GM23338 (cell line): ENCODE data around the gene GDF7. TPM values are rescaled to one million over a fixed set of nuclear protein-coding genes. Genes with fewer than 3 reads are reported as not detected.

ENCODE experiments used
- ATAC-seq: fragments of 200-7000 bp; cut with Tn5 transposase; 3 replicates; pipeline ENCODE4 v1.9.1; 2020
- DNase-seq: peaks from one replicate; pipeline ENCODE4 v3.0.0-alpha.2; 2015; ENCODE audit warnings: low spot score
- H2AFZ ChIP-seq: fragments of 200-600 bp; sonication (generic); 2 replicates; pipeline ENCODE4 v1.8.0; 2016; ENCODE audit warnings: antibody characterized with exemption, mild to moderate bottlenecking, moderate library complexity
- H3F3A ChIP-seq: fragments of 200-600 bp; sonication (generic); replicated peaks from 2 replicates; pipeline ENCODE4 v1.8.0; 2017; ENCODE audit warnings: antibody characterized with exemption, mixed run types, low read depth
- H3K27ac ChIP-seq: fragments of 200-600 bp; sonication (generic); 2 replicates; pipeline ENCODE4 v1.6.1; 2016; ENCODE audit warnings: low read depth
- H3K27me3 ChIP-seq: fragments of 200-600 bp; sonication (generic); 2 replicates; pipeline ENCODE4 v1.8.0; 2016; ENCODE audit warnings: mild to moderate bottlenecking, mixed run types, moderate library complexity; ENCODE audit not compliant: insufficient read depth
- H3K36me3 ChIP-seq: fragments of 200-600 bp; sonication (generic); 2 replicates; pipeline ENCODE4 v1.8.0; 2016; ENCODE audit warnings: mild to moderate bottlenecking; ENCODE audit not compliant: insufficient read depth
- H3K4me1 ChIP-seq: fragments of 200-600 bp; sonication (generic); 2 replicates; pipeline ENCODE4 v1.8.0; 2016; ENCODE audit warnings: mild to moderate bottlenecking, moderate library complexity; ENCODE audit not compliant: insufficient read depth
- H3K4me2 ChIP-seq: fragments of 200-600 bp; sonication (generic); 2 replicates; pipeline ENCODE4 v1.7.1; 2017; ENCODE audit warnings: mixed run types
- H3K4me3 ChIP-seq: fragments of 200-600 bp; sonication (generic); 2 replicates; pipeline ENCODE4 v1.6.1; 2016; ENCODE audit warnings: mixed run types
- H3K79me2 ChIP-seq: fragments of 200-600 bp; sonication (generic); replicated peaks from 2 replicates; pipeline ENCODE4 v1.8.0; 2017; ENCODE audit warnings: mild to moderate bottlenecking; ENCODE audit not compliant: insufficient read depth
- H3K9me2 ChIP-seq: fragments of 200-600 bp; sonication (generic); 2 replicates; pipeline ENCODE4 v1.8.0; 2017; ENCODE audit not compliant: insufficient read depth
- H4K20me1 ChIP-seq: fragments of 200-600 bp; sonication (generic); replicated peaks from 2 replicates; pipeline ENCODE4 v1.8.0; 2017; ENCODE audit warnings: mild to moderate bottlenecking; ENCODE audit not compliant: insufficient read depth
- H3K27ac Mint-ChIP-seq: 2 replicates; pipeline ENCODE4 v1.8.0; 2020; ENCODE audit warnings: inconsistent platforms, mild to moderate bottlenecking, moderate library complexity, mixed read lengths
- H3K27me3 Mint-ChIP-seq: 3 replicates; pipeline ENCODE4 v1.8.0; 2022; ENCODE audit warnings: low read depth, mild to moderate bottlenecking, moderate library complexity, mixed read lengths, inconsistent platforms; ENCODE audit not compliant: insufficient read depth, poor library complexity
- H3K36me3 Mint-ChIP-seq: 3 replicates; pipeline ENCODE4 v1.8.0; 2021; ENCODE audit warnings: low read depth, mild to moderate bottlenecking, inconsistent platforms, moderate library complexity, mixed read lengths
- H3K4me1 Mint-ChIP-seq: 3 replicates; pipeline ENCODE4 v1.8.0; 2020; ENCODE audit warnings: mild to moderate bottlenecking, inconsistent platforms, mixed read lengths
- H3K4me3 Mint-ChIP-seq: 3 replicates; pipeline ENCODE4 v1.8.0; 2021; ENCODE audit warnings: moderate library complexity, mild to moderate bottlenecking, inconsistent platforms, mixed read lengths
- H3K9me3 Mint-ChIP-seq: 3 replicates; pipeline ENCODE4 v1.8.0; 2020; ENCODE audit warnings: moderate library complexity, mild to moderate bottlenecking, inconsistent platforms, mixed read lengths
- CREB1 ChIP-seq: fragments of 250-450 bp; sonication (Bioruptor Pico); IDR thresholded peaks from 2 replicates; pipeline ENCODE4 v1.5.0; 2020; ENCODE audit warnings: low read depth, mild to moderate bottlenecking, moderate library complexity
- CTCF ChIP-seq, 2 experiments: fragments of 200-600 bp in 1 of 2; sonication (generic) in 1 of 2; conservative IDR thresholded peaks; 2 replicates each; pipeline versions ENCODE4 v1.5.1 to v1.6.1; 2016 to 2017; ENCODE audit warnings: antibody characterized with exemption in 2 of 2, low read depth in 2 of 2, mild to moderate bottlenecking in 2 of 2, moderate library complexity in 1 of 2
- ETS1 ChIP-seq: IDR thresholded peaks from 2 replicates; pipeline ENCODE4 v1.6.1; 2016; ENCODE audit warnings: antibody characterized with exemption
- EZH2 ChIP-seq: fragments of 200-600 bp; sonication (generic); IDR thresholded peaks from one replicate; pipeline ENCODE4 v1.8.0; 2017; ENCODE audit warnings: antibody characterized with exemption, mild to moderate bottlenecking, low read depth; ENCODE audit not compliant: unreplicated experiment
- EZH2phosphoT487 ChIP-seq: fragments of 200-600 bp; sonication (generic); IDR thresholded peaks from one replicate; pipeline ENCODE4 v1.8.1; 2018; ENCODE audit warnings: antibody characterized with exemption; ENCODE audit not compliant: unreplicated experiment
- JUNB ChIP-seq: IDR thresholded peaks from one replicate; pipeline ENCODE4 v1.6.1; 2016; ENCODE audit warnings: antibody characterized with exemption; ENCODE audit not compliant: unreplicated experiment
- NANOG ChIP-seq: IDR thresholded peaks from 2 replicates; pipeline ENCODE4 v1.6.1; 2016; ENCODE audit warnings: antibody characterized with exemption, borderline replicate concordance
- POLR2AphosphoS5 ChIP-seq: IDR thresholded peaks from 2 replicates; pipeline ENCODE4 v1.6.1; 2016; ENCODE audit warnings: antibody characterized with exemption, low read depth
- REST ChIP-seq: IDR thresholded peaks from one replicate; pipeline ENCODE4 v1.6.1; 2018; ENCODE audit warnings: antibody characterized with exemption; ENCODE audit not compliant: unreplicated experiment
- STAT1 ChIP-seq: IDR thresholded peaks from one replicate; pipeline ENCODE4 v1.6.1; 2016; ENCODE audit warnings: antibody characterized with exemption; ENCODE audit not compliant: unreplicated experiment
- ZNF114 ChIP-seq: fragments of 250-450 bp; sonication (Bioruptor Pico); IDR thresholded peaks from 2 replicates; pipeline ENCODE4 v1.5.0; 2020; ENCODE audit warnings: mild to moderate bottlenecking, moderate library complexity
- ZNF331 ChIP-seq: fragments of 250-450 bp; sonication (Bioruptor Pico); IDR thresholded peaks from 2 replicates; pipeline ENCODE4 v1.5.0; 2020; ENCODE audit warnings: low read depth, mild to moderate bottlenecking, moderate library complexity
- ZNF462 ChIP-seq: fragments of 250-450 bp; sonication (Bioruptor Pico); IDR thresholded peaks from 2 replicates; pipeline ENCODE4 v1.5.0; 2020; ENCODE audit warnings: mild to moderate bottlenecking, moderate library complexity
- polyA plus RNA-seq: library from polyadenylated mRNA; unstranded; fragments of >200 nt; fragmentation: Nextera tagmentation; extraction: Ambion mirVana; gene quantifications from 2 replicates; pipeline ENCODE4 v1.2.1, GENCODE V29; 2016
- total RNA-seq: library from RNA; depleted of rRNA; stranded (reverse); fragments of >200 nt; shearing (Covaris generic); gene quantifications from 2 replicates; pipeline ENCODE4 v1.2.3, GENCODE V29; 2014

The GDF7 gene
- total and polyA plus RNA-seq, 2 experiments from 2014 or later = 0.19 to 0.52 TPM

GRCh38 chr2:20647211-20647610 is 19.7 kb upstream of the GDF7 start:
- H3K27me3 ChIP-seq = peaks cover 10% of the 10 kb centered on the region; the same call in 1 of the 2 replicates
- no peaks in the 10 kb centered on the region for H3K9me2 ChIP-seq
- no peaks in the 10 kb centered on the region for H3K36me3 ChIP-seq
- peaks cover 20% of the 10 kb centered on the region for H3K27me3 Mint-ChIP-seq
- no peaks in the 10 kb centered on the region for H4K20me1 ChIP-seq
- no peak for TF ChIP-seq CTCF (conservative IDR thresholded peaks at IDR 0.05; ENCODE audit: low read depth in 2 of 2)
- TF ChIP-seq POLR2AphosphoS5 = no peak
- no peak for TF ChIP-seq NANOG
- no peak for TF ChIP-seq CREB1 (CRISPR knock-in tag)
- TF ChIP-seq REST = no peak
- TF ChIP-seq ZNF331 (CRISPR knock-in tag) = no peak
- no peak for TF ChIP-seq STAT1
- TF ChIP-seq ETS1 = no peak
- TF ChIP-seq EZH2 = no peak
- TF ChIP-seq EZH2phosphoT487 = no peak
- no peak for TF ChIP-seq ZNF462 (CRISPR knock-in tag)
- no peak for TF ChIP-seq ZNF114 (CRISPR knock-in tag)
- no peak for TF ChIP-seq JUNB
- ATAC-seq (no peak), DNase-seq (no peak)
- H3K4me1 ChIP-seq = peaks cover 14% of the 10 kb centered on the region
- H3K4me1 Mint-ChIP-seq = peaks cover 26% of the 10 kb centered on the region
- H3K4me2 ChIP-seq = no peak overlapping the region
- H2AFZ ChIP-seq = no peak overlapping the region
- H3K9me3 Mint-ChIP-seq = no peaks in the 10 kb centered on the region; the same call in 2 of the 3 replicates
- H3K27ac Mint-ChIP-seq = no peak overlapping the region
- no peak overlapping the region for H3K4me3 Mint-ChIP-seq
- no peak overlapping the region for H3K27ac ChIP-seq
- H3K79me2 ChIP-seq = no peaks in the 10 kb centered on the region
- H3K36me3 Mint-ChIP-seq = no peaks in the 10 kb centered on the region; the same call in 1 of the 3 replicates
- H3F3A ChIP-seq = no peaks in the 10 kb centered on the region
- H3K4me3 ChIP-seq = no peak overlapping the region
